Neural crest cell (in vitro differentiated cells): ENCODE data around the gene OGN. TPM values are rescaled to one million over a fixed set of nuclear protein-coding genes. Genes with fewer than 3 reads are reported as not detected.

Experiments used
- DNase-seq: peaks from one replicate; pipeline ENCODE4 v3.0.0; 2021; ENCODE audit warnings: low read depth, mixed read lengths, low spot score
- H3K27ac Mint-ChIP-seq: one replicate; pipeline ENCODE4 v1.8.0; 2021; ENCODE audit warnings: mild to moderate bottlenecking, mixed read lengths; ENCODE audit not compliant: unreplicated experiment
- H3K27me3 Mint-ChIP-seq: 2 replicates; pipeline ENCODE4 v1.8.0; 2021; ENCODE audit warnings: low read depth, mild to moderate bottlenecking, mixed read lengths
- H3K36me3 Mint-ChIP-seq: 2 replicates; pipeline ENCODE4 v1.8.0; 2021; ENCODE audit warnings: low read depth, mild to moderate bottlenecking, mixed read lengths
- H3K4me1 Mint-ChIP-seq: 2 replicates; pipeline ENCODE4 v1.8.0; 2021; ENCODE audit warnings: mixed read lengths
- H3K4me3 Mint-ChIP-seq: one replicate; pipeline ENCODE4 v1.8.0; 2021; ENCODE audit warnings: mild to moderate bottlenecking, mixed read lengths
- H3K9me3 Mint-ChIP-seq: 2 replicates; pipeline ENCODE4 v1.8.0; 2021; ENCODE audit warnings: mixed read lengths
- CTCF ChIP-seq: fragments of 200-600 bp; sonication (generic); conservative IDR thresholded peaks from 2 replicates; pipeline ENCODE4 v1.5.0; 2021; ENCODE audit warnings: antibody characterized with exemption, mild to moderate bottlenecking
- total RNA-seq: library from RNA; stranded (reverse); gene quantifications from 2 replicates; pipeline ENCODE4 v1.2.1, GENCODE V29; 2021

The OGN gene
- total RNA-seq, 1 donor from 2014 or later, result not detected

- H3K4me3 Mint-ChIP-seq, result no peak overlapping the region
- TF ChIP-seq CTCF, result no peak
- no peaks in the 10 kb centered on the region for H3K4me1 Mint-ChIP-seq
- no peak for DNase-seq
- no peaks in the 10 kb centered on the region for H3K9me3 Mint-ChIP-seq
- no peaks in the 10 kb centered on the region for H3K36me3 Mint-ChIP-seq
- no peak overlapping the region for H3K27ac Mint-ChIP-seq
- H3K27me3 Mint-ChIP-seq, result no peaks in the 10 kb centered on the region
These were observed 1.3 kb downstream of the OGN start for GRCh38 chr9:92402826-92403745.

GRCh38 chr9:92402360-92402759 lies 2.0 kb downstream of the OGN start:
- Mint-ChIP-seq H3K36me3 (no peaks in the 10 kb centered on the region), H3K4me3 (no peak overlapping the region), H3K4me1 (no peaks in the 10 kb centered on the region), H3K9me3 (no peaks in the 10 kb centered on the region), H3K27ac (no peak overlapping the region), H3K27me3 (no peaks in the 10 kb centered on the region)
- no peak for TF ChIP-seq CTCF
- DNase-seq, result no peak

- no peak for TF ChIP-seq CTCF
- Mint-ChIP-seq H3K4me1 (no peaks in the 10 kb centered on the region), H3K27ac (no peak overlapping the region), H3K9me3 (peaks cover 3% of the 10 kb centered on the region), H3K27me3 (no peaks in the 10 kb centered on the region), H3K36me3 (peaks cover 3% of the 10 kb centered on the region), H3K4me3 (no peak overlapping the region)
- no peak for DNase-seq
These were observed 6.5 kb downstream of the OGN start for GRCh38 chr9:92397853-92398252.

GRCh38 chr9:92395617-92396016 lies 8.8 kb downstream of the OGN start:
- peaks cover 3% of the 10 kb centered on the region for H3K9me3 Mint-ChIP-seq
- DNase-seq, result no peak
- no peak overlapping the region for H3K4me3 Mint-ChIP-seq
- no peaks in the 10 kb centered on the region for H3K27me3 Mint-ChIP-seq
- no peak for TF ChIP-seq CTCF
- no peaks in the 10 kb centered on the region for H3K4me1 Mint-ChIP-seq
- H3K36me3 Mint-ChIP-seq, result peaks cover 3% of the 10 kb centered on the region
- H3K27ac Mint-ChIP-seq, result no peak overlapping the region

- H3K9me3 Mint-ChIP-seq, result peaks cover 3% of the 10 kb centered on the region
- H3K36me3 Mint-ChIP-seq, result peaks cover 3% of the 10 kb centered on the region
- no peak overlapping the region for H3K27ac Mint-ChIP-seq
These were observed 10.7 kb downstream of the OGN start for GRCh38 chr9:92393686-92394085.

More at GRCh38 chr9:92393686-92394085, 10.7 kb downstream of the OGN start:
- H3K27me3 Mint-ChIP-seq, result no peaks in the 10 kb centered on the region
- no peak for DNase-seq
- H3K4me1 Mint-ChIP-seq, result no peaks in the 10 kb centered on the region
- no peak for TF ChIP-seq CTCF
- H3K4me3 Mint-ChIP-seq, result no peak overlapping the region
